ENCODE measurements around the gene TUBB3. TPM values are rescaled to one million over a fixed set of nuclear protein-coding genes. Genes with fewer than 3 reads are reported as not detected.
"Not testable (repeated sequence)": the region's sequence is repeated elsewhere in the genome, so short reads cannot be mapped to it uniquely, and the experiment has no call there.

The TUBB3 gene
- total and polyA plus RNA-seq, 8 donors: 0.29 to 14.5 (median 3.7) TPM; not detected in 2

DNA sequence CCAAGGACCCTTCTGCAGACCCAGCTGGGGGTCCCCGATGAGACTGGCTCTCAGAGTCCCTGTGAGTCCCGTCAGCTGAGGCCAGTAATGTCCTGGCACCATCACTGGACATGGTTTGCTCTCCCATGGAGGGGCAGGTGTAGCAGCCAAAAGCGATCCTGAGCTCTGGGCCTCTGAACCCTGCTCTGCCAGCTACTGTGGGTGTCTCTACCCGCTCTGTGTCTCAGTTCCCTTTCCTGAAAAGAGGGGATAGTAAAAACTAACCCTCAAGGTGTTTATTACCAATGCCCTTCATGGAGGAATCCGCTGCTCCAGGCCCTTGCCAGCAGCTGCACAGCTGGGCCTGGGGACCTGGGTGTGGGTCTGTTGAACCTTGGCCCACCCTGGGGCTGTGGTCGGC is 8.8 kb downstream of the TUBB3 start:
- intact Hi-C loops (cut with DNase I; ENCODE audit: low total_unique reads): no loop called here
- TF ChIP-seq EP300 (IDR thresholded peaks at IDR 0.05) (no peak), POLR2A (IDR thresholded peaks at IDR 0.05) (no peak), POLR2AphosphoS5 (IDR thresholded peaks at IDR 0.05) (no peak)
- TF ChIP-seq, protein P1, sequence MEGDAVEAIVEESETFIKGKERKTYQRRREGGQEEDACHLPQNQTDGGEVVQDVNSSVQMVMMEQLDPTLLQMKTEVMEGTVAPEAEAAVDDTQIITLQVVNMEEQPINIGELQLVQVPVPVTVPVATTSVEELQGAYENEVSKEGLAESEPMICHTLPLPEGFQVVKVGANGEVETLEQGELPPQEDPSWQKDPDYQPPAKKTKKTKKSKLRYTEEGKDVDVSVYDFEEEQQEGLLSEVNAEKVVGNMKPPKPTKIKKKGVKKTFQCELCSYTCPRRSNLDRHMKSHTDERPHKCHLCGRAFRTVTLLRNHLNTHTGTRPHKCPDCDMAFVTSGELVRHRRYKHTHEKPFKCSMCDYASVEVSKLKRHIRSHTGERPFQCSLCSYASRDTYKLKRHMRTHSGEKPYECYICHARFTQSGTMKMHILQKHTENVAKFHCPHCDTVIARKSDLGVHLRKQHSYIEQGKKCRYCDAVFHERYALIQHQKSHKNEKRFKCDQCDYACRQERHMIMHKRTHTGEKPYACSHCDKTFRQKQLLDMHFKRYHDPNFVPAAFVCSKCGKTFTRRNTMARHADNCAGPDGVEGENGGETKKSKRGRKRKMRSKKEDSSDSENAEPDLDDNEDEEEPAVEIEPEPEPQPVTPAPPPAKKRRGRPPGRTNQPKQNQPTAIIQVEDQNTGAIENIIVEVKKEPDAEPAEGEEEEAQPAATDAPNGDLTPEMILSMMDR (IDR thresholded peaks at IDR 0.05): no peak
- H3K36me3 ChIP-seq: peaks cover 0 to 13% (median 0%) of the 10 kb centered on the region in 4 donors
- 89 to 94% (median 91%) methylated on average over 6 of the region's 6 CpGs for WGBS, 5 donors
- H3K4me1 ChIP-seq: no peaks in the 10 kb centered on the region
- no peak for DNase-seq
- H3K4me3 ChIP-seq: no peak overlapping the region
- H3K9me3 ChIP-seq: no peaks in the 10 kb centered on the region
- no peak overlapping the region for H3K27ac ChIP-seq
- H3K27me3 ChIP-seq: peaks cover 0 to 48% (median 0%) of the 10 kb centered on the region in 3 donors

DNA sequence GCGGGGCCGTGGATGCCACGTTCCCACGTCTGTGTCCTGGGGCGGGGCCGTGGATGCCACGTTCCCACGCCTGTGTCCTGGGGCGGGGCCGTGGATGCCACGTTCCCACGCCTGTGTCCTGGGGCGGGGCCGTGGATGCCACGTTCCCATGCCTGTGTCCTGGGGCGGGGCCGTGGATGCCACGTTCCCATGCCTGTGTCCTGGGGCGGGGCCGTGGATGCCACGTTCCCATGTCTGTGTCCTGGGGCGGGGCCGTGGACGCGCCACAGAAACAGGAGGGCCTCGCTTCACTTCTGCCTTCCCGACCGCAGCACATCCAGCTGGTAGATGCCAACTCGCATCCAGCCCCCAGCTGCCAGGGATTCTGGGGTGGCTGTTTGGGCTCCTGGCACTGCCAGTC is 10.9 kb downstream of the TUBB3 start:
- Histone ChIP-seq H3K36me3 (peaks cover 0 to 13% (median 0%) of the 10 kb centered on the region in 4 donors), H3K27me3 (peaks cover 0 to 35% (median 0%) of the 10 kb centered on the region in 3 donors)
- H3K4me1 ChIP-seq; DNase-seq; H3K9me3 ChIP-seq; H3K27ac ChIP-seq; intact Hi-C loops (cut with DNase I; ENCODE audit: low total_unique reads); H3K4me3 ChIP-seq: not testable (repeated sequence)
- WGBS, 5 donors: 93 to 96% (median 94%) methylated on average over 7 to 29 of the region's 29 CpGs

DNA sequence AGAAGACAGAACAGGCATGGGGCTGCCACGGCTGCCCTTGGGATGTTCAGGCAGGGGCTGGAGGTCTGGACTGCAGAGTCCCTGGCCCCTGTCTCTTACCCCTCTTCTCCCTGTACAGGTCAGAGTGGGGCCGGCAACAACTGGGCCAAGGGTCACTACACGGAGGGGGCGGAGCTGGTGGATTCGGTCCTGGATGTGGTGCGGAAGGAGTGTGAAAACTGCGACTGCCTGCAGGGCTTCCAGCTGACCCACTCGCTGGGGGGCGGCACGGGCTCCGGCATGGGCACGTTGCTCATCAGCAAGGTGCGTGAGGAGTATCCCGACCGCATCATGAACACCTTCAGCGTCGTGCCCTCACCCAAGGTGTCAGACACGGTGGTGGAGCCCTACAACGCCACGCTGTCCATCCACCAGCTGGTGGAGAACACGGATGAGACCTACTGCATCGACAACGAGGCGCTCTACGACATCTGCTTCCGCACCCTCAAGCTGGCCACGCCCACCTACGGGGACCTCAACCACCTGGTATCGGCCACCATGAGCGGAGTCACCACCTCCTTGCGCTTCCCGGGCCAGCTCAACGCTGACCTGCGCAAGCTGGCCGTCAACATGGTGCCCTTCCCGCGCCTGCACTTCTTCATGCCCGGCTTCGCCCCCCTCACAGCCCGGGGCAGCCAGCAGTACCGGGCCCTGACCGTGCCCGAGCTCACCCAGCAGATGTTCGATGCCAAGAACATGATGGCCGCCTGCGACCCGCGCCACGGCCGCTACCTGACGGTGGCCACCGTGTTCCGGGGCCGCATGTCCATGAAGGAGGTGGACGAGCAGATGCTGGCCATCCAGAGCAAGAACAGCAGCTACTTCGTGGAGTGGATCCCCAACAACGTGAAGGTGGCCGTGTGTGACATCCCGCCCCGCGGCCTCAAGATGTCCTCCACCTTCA is 11.7 kb downstream of the TUBB3 start:
- TF ChIP-seq, protein P1 (IDR thresholded peaks at IDR 0.05): no peak
- TF ChIP-seq POLR2AphosphoS5 (IDR thresholded peaks at IDR 0.05): no peak
- no peak for TF ChIP-seq POLR2A (IDR thresholded peaks at IDR 0.05)
- TF ChIP-seq EP300 (IDR thresholded peaks at IDR 0.05): no peak

DNA sequence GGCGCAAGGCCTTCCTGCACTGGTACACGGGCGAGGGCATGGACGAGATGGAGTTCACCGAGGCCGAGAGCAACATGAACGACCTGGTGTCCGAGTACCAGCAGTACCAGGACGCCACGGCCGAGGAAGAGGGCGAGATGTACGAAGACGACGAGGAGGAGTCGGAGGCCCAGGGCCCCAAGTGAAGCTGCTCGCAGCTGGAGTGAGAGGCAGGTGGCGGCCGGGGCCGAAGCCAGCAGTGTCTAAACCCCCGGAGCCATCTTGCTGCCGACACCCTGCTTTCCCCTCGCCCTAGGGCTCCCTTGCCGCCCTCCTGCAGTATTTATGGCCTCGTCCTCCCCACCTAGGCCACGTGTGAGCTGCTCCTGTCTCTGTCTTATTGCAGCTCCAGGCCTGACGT is 12.5 kb downstream of the TUBB3 start:
- intact Hi-C loops (cut with DNase I; ENCODE audit: low total_unique reads): not testable (repeated sequence)

More for the DNA sequence above, 11.7 kb downstream of the TUBB3 start:
- DNase-seq: no peak
- H3K4me3 ChIP-seq: no peak overlapping the region
- no peak overlapping the region for H3K27ac ChIP-seq
- H3K36me3 ChIP-seq: peaks cover 0 to 13% (median 0%) of the 10 kb centered on the region in 4 donors
- WGBS, 5 donors: 92 to 95% (median 94%) methylated on average over 53 to 61 of the region's 61 CpGs
- H3K4me1 ChIP-seq: no peaks in the 10 kb centered on the region
- H3K9me3 ChIP-seq: no peaks in the 10 kb centered on the region
- intact Hi-C loops (cut with DNase I; ENCODE audit: low total_unique reads): no loop called here
- H3K27me3 ChIP-seq: peaks cover 0 to 28% (median 0%) of the 10 kb centered on the region in 3 donors

DNA sequence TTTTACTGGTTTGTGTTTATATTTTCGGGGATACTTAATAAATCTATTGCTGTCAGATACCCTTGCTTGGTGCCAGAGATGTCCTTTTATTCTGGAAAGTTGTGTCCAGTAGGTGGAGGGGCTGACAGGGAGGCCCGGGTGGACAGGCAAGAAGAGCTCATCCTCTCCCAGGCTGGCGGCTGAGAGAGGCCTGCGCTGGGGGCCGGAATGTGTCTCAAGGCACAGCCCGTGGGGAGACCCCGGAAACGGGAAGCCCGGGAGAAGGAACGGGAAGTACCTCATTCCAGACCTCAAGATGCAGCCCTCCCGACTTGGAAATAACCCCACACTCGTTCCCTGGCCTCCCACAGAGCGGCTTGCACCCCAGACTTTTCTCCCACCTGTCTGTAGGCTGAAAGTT is 12.9 kb downstream of the TUBB3 start:
- WGBS, 5 donors: 74 to 87% (median 83%) methylated on average over 13 of the region's 13 CpGs
- peaks cover 0 to 13% (median 0%) of the 10 kb centered on the region in 4 donors for H3K36me3 ChIP-seq
- no peaks in the 10 kb centered on the region for H3K4me1 ChIP-seq
- H3K4me3 ChIP-seq: no peak overlapping the region
- no peaks in the 10 kb centered on the region for H3K9me3 ChIP-seq
- peaks cover 0 to 18% (median 0%) of the 10 kb centered on the region in 3 donors for H3K27me3 ChIP-seq
- no peak for TF ChIP-seq POLR2AphosphoS5 (IDR thresholded peaks at IDR 0.05)
- no peak for TF ChIP-seq POLR2A (IDR thresholded peaks at IDR 0.05)
- TF ChIP-seq, protein P1 (IDR thresholded peaks at IDR 0.05): no peak
- no peak for TF ChIP-seq EP300 (IDR thresholded peaks at IDR 0.05)
- H3K27ac ChIP-seq: no peak overlapping the region
- intact Hi-C loops (cut with DNase I; ENCODE audit: low total_unique reads): no loop called here
- DNase-seq: no peak

More for the DNA sequence above, 12.5 kb downstream of the TUBB3 start:
- H3K4me3 ChIP-seq, H3K4me1 ChIP-seq, H3K9me3 ChIP-seq, H3K27ac ChIP-seq, DNase-seq: not testable (repeated sequence)
- 90 to 93% (median 91%) methylated on average over 23 to 27 of the region's 27 CpGs for WGBS, 5 donors
- H3K36me3 ChIP-seq: peaks cover 0 to 13% (median 0%) of the 10 kb centered on the region in 4 donors
- peaks cover 0 to 21% (median 0%) of the 10 kb centered on the region in 3 donors for H3K27me3 ChIP-seq

Data from stomach (tissue), 9 donors.